PC-9 (cell line): ENCODE data around the gene TTI1. TPM values are rescaled to one million over a fixed set of nuclear protein-coding genes. Genes with fewer than 3 reads are reported as not detected.

Experiments
- BruUV-seq: library from RNA; stranded (reverse); fragments of 400-500 nt; replicated peaks from 2 replicates; lab custom pipeline; 2021; lab: Mats Ljungman, UMichigan
- CTCF ChIA-PET: fragments of 300-600 bp; sonication (Branson Sonifier 250); formaldehyde crosslinking; loops from one replicate; lab custom pipeline; 2022; ENCODE audit warnings: antibody characterized with exemption; lab: Charles Lee
- POLR2A ChIA-PET: fragments of 300-600 bp; sonication (Branson Sonifier 250); formaldehyde crosslinking; loops from one replicate; lab custom pipeline; 2022; ENCODE audit warnings: antibody characterized with exemption; ENCODE audit not compliant: unreplicated experiment; lab: Charles Lee
- DNase-seq, 2 experiments: peaks; one replicate each; pipeline versions ENCODE4 v3.0.0 to v3.0.0-alpha.2; 2015 to 2022; ENCODE audit warnings: mixed read lengths in 1 of 2
- H2AFZ ChIP-seq: fragments of 200-600 bp; sonication (generic); 2 replicates; pipeline ENCODE4 v1.8.1; 2017; ENCODE audit warnings: antibody characterized with exemption
- H3F3A ChIP-seq: fragments of 200-600 bp; sonication (generic); 2 replicates; pipeline ENCODE4 v1.8.1; 2017; ENCODE audit warnings: antibody characterized with exemption, mild to moderate bottlenecking, low read depth; ENCODE audit not compliant: insufficient read depth
- H3K27ac ChIP-seq: fragments of 200-600 bp; sonication (generic); 2 replicates; pipeline ENCODE4 v1.6.1; 2016; ENCODE audit warnings: mixed run types
- H3K27me3 ChIP-seq: fragments of 200-600 bp; sonication (generic); 2 replicates; pipeline ENCODE4 v1.6.1; 2016; ENCODE audit warnings: low read depth, mixed run types; ENCODE audit not compliant: insufficient read depth
- H3K36me3 ChIP-seq: fragments of 200-600 bp; sonication (generic); 2 replicates; pipeline ENCODE4 v1.6.1; 2016; ENCODE audit warnings: low read depth, mixed run types
- H3K4me1 ChIP-seq: fragments of 200-600 bp; sonication (generic); replicated peaks from 2 replicates; pipeline ENCODE4 v1.6.1; 2016; ENCODE audit warnings: mixed run types; ENCODE audit not compliant: insufficient read depth
- H3K4me2 ChIP-seq: fragments of 200-600 bp; sonication (generic); 2 replicates; pipeline ENCODE4 v1.6.1; 2017; ENCODE audit warnings: mixed run types
- H3K4me3 ChIP-seq: fragments of 200-600 bp; sonication (generic); 2 replicates; pipeline ENCODE4 v1.6.1; 2016; ENCODE audit warnings: mixed run types
- H3K79me2 ChIP-seq: fragments of 200-600 bp; sonication (generic); 2 replicates; pipeline ENCODE4 v1.6.1; 2017; ENCODE audit warnings: low read depth, mixed run types
- H3K9me2 ChIP-seq: fragments of 200-600 bp; sonication (generic); 2 replicates; pipeline ENCODE4 v1.8.1; 2017; ENCODE audit warnings: mild to moderate bottlenecking; ENCODE audit not compliant: insufficient read depth
- H3K9me3 ChIP-seq: fragments of 200-600 bp; sonication (generic); 2 replicates; pipeline ENCODE4 v1.8.1; 2016; ENCODE audit warnings: low read depth; ENCODE audit not compliant: insufficient read depth
- H4K20me1 ChIP-seq: fragments of 200-600 bp; sonication (generic); 2 replicates; pipeline ENCODE4 v1.8.1; 2017; ENCODE audit not compliant: insufficient read depth
- CTCF ChIP-seq: fragments of 200-600 bp; sonication (generic); conservative IDR thresholded peaks from 2 replicates; pipeline ENCODE4 v1.6.1; 2017; ENCODE audit warnings: mixed run types, antibody characterized with exemption, mild to moderate bottlenecking, moderate library complexity
- EZH2 ChIP-seq: fragments of 200-600 bp; sonication (generic); IDR thresholded peaks from 2 replicates; pipeline ENCODE4 v1.8.0; 2017; ENCODE audit warnings: antibody characterized with exemption, low read depth
- intact Hi-C: fragments of 100-400 bp; cut with micrococcal nuclease; formaldehyde crosslinking; loops from one replicate; pipeline ENCODE4 v1.10.0; 2022; ENCODE audit not compliant: unreplicated experiment
- total RNA-seq: library from RNA; stranded (reverse); gene quantifications from 2 replicates; pipeline ENCODE4 v1.2.3, GENCODE V29; 2021

The TTI1 gene
- total RNA-seq, 1 experiment from 2014 or later: 34.2 TPM

GRCh38 chr20:38060536-38060935, 27.3 kb upstream of the TTI1 start:
- CTCF ChIA-PET: no interaction called here
- POLR2A ChIA-PET: no interaction called here
- H3K9me3 ChIP-seq: no peaks in the 10 kb centered on the region
- H3K9me2 ChIP-seq: no peaks in the 10 kb centered on the region
- no peak overlapping the region for H3K4me3 ChIP-seq
- DNase-seq: no peak
- intact Hi-C loops: no loop called here
- H3K79me2 ChIP-seq: peaks cover 15% of the 10 kb centered on the region; the same call in 1 of the 2 replicates
- no TSS peak for BruUV-seq
- no peaks in the 10 kb centered on the region for H3K4me1 ChIP-seq
- H3K27ac ChIP-seq: no peak overlapping the region
- no peak overlapping the region for H2AFZ ChIP-seq
- H3K27me3 ChIP-seq: no peaks in the 10 kb centered on the region
- TF ChIP-seq CTCF (no peak), EZH2 (no peak)
- H3F3A ChIP-seq: peaks cover 18% of the 10 kb centered on the region
- H3K36me3 ChIP-seq: peaks cover 50% of the 10 kb centered on the region
- no peaks in the 10 kb centered on the region for H4K20me1 ChIP-seq
- H3K4me2 ChIP-seq: no peak overlapping the region

- Histone ChIP-seq H3K36me3 (peaks cover 44% of the 10 kb centered on the region), H3K9me3 (no peaks in the 10 kb centered on the region), H3K27ac (no peak overlapping the region), H3K79me2 (peaks cover 17% of the 10 kb centered on the region; the same call in 1 of the 2 replicates), H3K27me3 (no peaks in the 10 kb centered on the region), H3K4me1 (no peaks in the 10 kb centered on the region), H2AFZ (no peak overlapping the region), H3F3A (peaks cover 25% of the 10 kb centered on the region), H3K4me3 (no peak overlapping the region), H3K4me2 (no peak overlapping the region), H4K20me1 (no peaks in the 10 kb centered on the region), H3K9me2 (no peaks in the 10 kb centered on the region)
- intact Hi-C loops: loop anchor here (5.0 to 10.0 kb wide), 4 partner anchors 347 to 793 kb away; no protein-coding TSS in a partner anchor
- no peak for DNase-seq
- CTCF ChIA-PET: no interaction called here
- POLR2A ChIA-PET: no interaction called here
- TF ChIP-seq CTCF (no peak), EZH2 (no peak)
- BruUV-seq: no TSS peak
Measured at GRCh38 chr20:38059832-38060231, 26.6 kb upstream of the TTI1 start.

GRCh38 chr20:38057351-38057972, 24.2 kb upstream of the TTI1 start:
- CTCF ChIA-PET: interaction anchor here (0.5 to 1.3 kb wide), 23 partner anchors 16 to 360 kb away, joined by 3 to 29 read pairs (median 4); no protein-coding TSS in a partner anchor
- POLR2A ChIA-PET: no interaction called here
- H3K4me3 ChIP-seq: no peak overlapping the region
- peaks cover 4% of the 10 kb centered on the region; the same call in 1 of the 2 replicates for H4K20me1 ChIP-seq
- peaks cover 31% of the 10 kb centered on the region for H3F3A ChIP-seq
- TF ChIP-seq EZH2 (no peak), CTCF (peak; percentile 99)
- H3K36me3 ChIP-seq: peaks cover 34% of the 10 kb centered on the region
- peak; percentile 53 to 76 for DNase-seq
- H3K4me1 ChIP-seq: no peaks in the 10 kb centered on the region
- H3K79me2 ChIP-seq: peaks cover 33% of the 10 kb centered on the region; the same call in 1 of the 2 replicates
- H2AFZ ChIP-seq: no peak overlapping the region
- no peak overlapping the region for H3K27ac ChIP-seq
- intact Hi-C loops: loop anchor here (1.0 to 10.0 kb wide), 8 partner anchors 15 to 790 kb away; partner anchors contain the start of gene TGM2
- H3K9me3 ChIP-seq: no peaks in the 10 kb centered on the region
- no peak overlapping the region for H3K4me2 ChIP-seq
- BruUV-seq: no TSS peak
- no peaks in the 10 kb centered on the region for H3K27me3 ChIP-seq
- H3K9me2 ChIP-seq: no peaks in the 10 kb centered on the region
